ENCODE measurements around the gene MANBA.

The MANBA gene

GRCh38 chr4:102586002-102586643 lies 174.6 kb downstream of the MANBA start:
- DNase-seq = no peak

- no peak for DNase-seq
These were observed 175.4 kb downstream of the MANBA start for GRCh38 chr4:102585329-102585728.

GRCh38 chr4:102584091-102584490 lies 176.7 kb downstream of the MANBA start:
- DNase-seq = no peak
